Right ventricle myocardium inferior (tissue), 1 donor: ENCODE results near the gene SARS1. TPM values are rescaled to one million over a fixed set of nuclear protein-coding genes. Genes with fewer than 3 reads are reported as not detected.

Experiments used
- ATAC-seq: fragments of 200-7000 bp; cut with Tn5 transposase; one replicate; pipeline ENCODE4 v1.9.1; 2020; ENCODE audit warnings: mild to moderate bottlenecking, moderate library complexity
- DNase-seq: peaks from one replicate; pipeline ENCODE4 v3.0.0; 2021; ENCODE audit errors: missing footprints
- intact Hi-C: fragments of 100-400 bp; cut with DNase I; formaldehyde crosslinking; loops from one replicate; pipeline ENCODE4 v1.11.0; 2022
- total RNA-seq: library from RNA; stranded (reverse); fragmentation: NEBNext Ultra II Directional; extraction: Animal tissue kit (Norgen Biotek cat#: 25700); gene quantifications from one replicate; pipeline ENCODE4 v1.2.1, GENCODE V29; 2021
- donor health status: DM: no; HTN: yes; CAD: no; lungs with severe emphysema.

Gene SARS1
- total RNA-seq, 1 donor from 2014 or later = 97.6 TPM

GRCh38 chr1:109255097-109255651 lies 41.5 kb downstream of the SARS1 start:
- intact Hi-C loops = no loop called here
- ATAC-seq (no peak), DNase-seq (peak; percentile 47)

GRCh38 chr1:109255678-109256077 lies 42.0 kb downstream of the SARS1 start:
- DNase-seq (no peak), ATAC-seq (no peak)
- intact Hi-C loops = no loop called here

GRCh38 chr1:109256085-109256484 lies 42.4 kb downstream of the SARS1 start:
- DNase-seq (peak; percentile 25), ATAC-seq (no peak)
- intact Hi-C loops = no loop called here

GRCh38 chr1:109256971-109257681 lies 43.4 kb downstream of the SARS1 start:
- ATAC-seq (no peak), DNase-seq (peak; percentile 41)
- intact Hi-C loops = no loop called here

- intact Hi-C loops = no loop called here
- peak; percentile 50 for DNase-seq
- ATAC-seq = no peak
Measured at GRCh38 chr1:109257682-109258421, 44.1 kb downstream of the SARS1 start.

GRCh38 chr1:109258481-109259466 lies 45.1 kb downstream of the SARS1 start:
- intact Hi-C loops = no loop called here
- DNase-seq (peak; percentile 31), ATAC-seq (no peak)

- no peak for ATAC-seq
- intact Hi-C loops = no loop called here
- peak; percentile 57 for DNase-seq
Measured at GRCh38 chr1:109259674-109260557, 46.2 kb downstream of the SARS1 start.

GRCh38 chr1:109261006-109261405 lies 47.3 kb downstream of the SARS1 start:
- DNase-seq (peak; percentile 28), ATAC-seq (no peak)
- intact Hi-C loops = no loop called here

- intact Hi-C loops = no loop called here
- ATAC-seq (no peak), DNase-seq (peak; percentile 47)
Measured at GRCh38 chr1:109261578-109261977, 47.9 kb downstream of the SARS1 start.

GRCh38 chr1:109262231-109263055 lies 48.7 kb downstream of the SARS1 start:
- intact Hi-C loops = loop anchor here (1.0 kb wide), 1 partner anchor 137 kb away; no protein-coding TSS in a partner anchor
- DNase-seq (peak; percentile 63), ATAC-seq (no peak)

GRCh38 chr1:109263234-109263596 lies 49.5 kb downstream of the SARS1 start:
- ATAC-seq (no peak), DNase-seq (peak; percentile 56)
- intact Hi-C loops = loop anchor here (1.0 kb wide), 1 partner anchor 136 kb away; no protein-coding TSS in a partner anchor

GRCh38 chr1:109263597-109264378 lies 50.1 kb downstream of the SARS1 start:
- DNase-seq = peak; percentile 93
- intact Hi-C loops = loop anchor here (1.0 kb wide), 1 partner anchor 136 kb away; no protein-coding TSS in a partner anchor

GRCh38 chr1:109264379-109264755 lies 50.6 kb downstream of the SARS1 start:
- ATAC-seq (no peak), DNase-seq (peak; percentile 26)
- intact Hi-C loops = no loop called here

More at GRCh38 chr1:109263597-109264378, 50.1 kb downstream of the SARS1 start:
- peak; percentile 82 for ATAC-seq

GRCh38 chr1:109265016-109265415 lies 51.3 kb downstream of the SARS1 start:
- DNase-seq (peak; percentile 54), ATAC-seq (no peak)
- intact Hi-C loops = no loop called here

GRCh38 chr1:109265741-109266330 lies 52.1 kb downstream of the SARS1 start:
- intact Hi-C loops = no loop called here
- DNase-seq (peak; percentile 58), ATAC-seq (no peak)

- intact Hi-C loops = no loop called here
- DNase-seq (no peak), ATAC-seq (no peak)
Measured at GRCh38 chr1:109266965-109267364, 53.2 kb downstream of the SARS1 start.
